GM19468 (cell line): ENCODE measurements around the gene FBXL5.

Experiments
- ATAC-seq: cut with Tn5 transposase; IDR thresholded peaks from one replicate; pipeline ENCODE4 v1.9.1; 2021; ENCODE audit warnings: mild to moderate bottlenecking, moderate library complexity, moderate number of reproducible peaks; ENCODE audit not compliant: unreplicated experiment; ENCODE audit errors: extremely low read depth

The FBXL5 gene

GRCh38 chr4:15655223-15656037 lies at the start of gene FBXL5:
TSS of gene FBXL5 (minus strand) at chr4:15655357. CDS start at chr4:15655287, 70 bp downstream.
- ATAC-seq, result peak; percentile 70

GRCh38 chr4:15704129-15704528 lies 49.0 kb upstream of the FBXL5 start:
- ATAC-seq, result no peak

GRCh38 chr4:15703439-15703838 lies 48.3 kb upstream of the FBXL5 start:
- ATAC-seq, result no peak

GRCh38 chr4:15702941-15703403 lies 47.8 kb upstream of the FBXL5 start, which contains the start of gene BST1:
TSS of gene BST1 (plus strand) at chr4:15703065. CDS start at chr4:15703145, 80 bp downstream.
- peak; percentile 53 for ATAC-seq

- no peak for ATAC-seq
Observed at GRCh38 chr4:15696866-15697265, 41.7 kb upstream of the FBXL5 start.

DNA sequence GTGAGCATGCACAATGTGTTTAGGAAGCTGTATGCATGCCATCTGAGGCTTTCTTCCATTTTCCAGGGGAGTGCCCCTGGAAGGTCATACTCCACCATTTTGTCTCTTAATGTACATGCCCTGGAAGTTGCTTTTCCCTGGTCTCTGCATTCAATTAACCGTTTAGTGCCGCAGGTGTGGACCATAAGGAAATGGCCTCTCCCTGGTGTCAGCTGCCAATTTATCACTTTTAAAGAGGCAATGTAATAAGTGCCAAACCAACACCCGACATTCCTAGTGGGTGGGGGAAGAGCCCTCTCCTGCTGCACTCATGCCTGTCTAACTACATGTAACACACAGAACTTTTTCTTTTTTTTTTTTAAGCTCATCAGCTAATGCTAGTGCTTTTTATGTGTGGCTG lies 40.6 kb upstream of the FBXL5 start:
- ATAC-seq, result no peak

GRCh38 chr4:15695240-15695699 lies 40.1 kb upstream of the FBXL5 start:
- no peak for ATAC-seq

DNA sequence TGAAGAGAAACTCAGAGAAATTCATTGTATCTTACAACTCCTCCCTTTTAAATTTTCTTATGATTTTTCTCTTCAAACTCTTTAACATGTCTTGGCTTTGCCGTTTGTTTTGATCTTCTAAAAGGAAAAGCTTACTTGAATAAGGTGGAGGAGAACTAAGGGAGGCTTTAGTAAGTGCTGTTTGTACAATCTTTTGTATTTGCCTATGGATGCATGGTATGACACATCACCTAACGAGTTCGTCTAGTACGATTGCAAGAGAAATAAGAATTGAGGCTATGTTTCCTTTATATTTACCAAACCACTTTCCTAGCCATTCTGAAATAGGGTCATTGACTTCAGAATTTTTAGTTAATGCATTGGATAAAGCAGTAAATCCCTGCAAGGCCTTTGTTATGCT lies 39.3 kb upstream of the FBXL5 start:
- no peak for ATAC-seq

GRCh38 chr4:15692602-15693001 lies 37.4 kb upstream of the FBXL5 start:
- ATAC-seq, result no peak

- ATAC-seq, result no peak
Observed at GRCh38 chr4:15691346-15692135, 36.4 kb upstream of the FBXL5 start.

GRCh38 chr4:15690020-15690809 lies 35.1 kb upstream of the FBXL5 start:
- ATAC-seq, result no peak

DNA sequence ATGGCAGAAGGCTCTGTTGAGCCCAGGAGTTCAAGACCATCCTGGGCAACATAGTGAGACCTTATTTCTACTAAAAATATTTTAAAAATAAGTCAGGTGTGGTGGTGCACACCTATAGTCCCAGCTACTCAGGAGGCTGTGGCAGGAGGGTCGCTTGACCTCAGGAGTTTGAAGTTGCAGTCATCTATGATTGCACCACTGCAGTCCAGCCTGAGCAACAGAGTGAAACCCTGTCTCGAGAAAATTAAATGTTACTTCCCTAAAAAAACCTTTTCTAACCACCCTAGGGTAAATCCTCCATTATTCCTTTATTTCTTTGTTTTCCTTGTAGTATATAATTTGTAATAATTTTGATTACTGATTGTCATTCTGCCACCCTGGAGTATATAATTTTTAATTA lies 34.4 kb upstream of the FBXL5 start:
- no peak for ATAC-seq

DNA sequence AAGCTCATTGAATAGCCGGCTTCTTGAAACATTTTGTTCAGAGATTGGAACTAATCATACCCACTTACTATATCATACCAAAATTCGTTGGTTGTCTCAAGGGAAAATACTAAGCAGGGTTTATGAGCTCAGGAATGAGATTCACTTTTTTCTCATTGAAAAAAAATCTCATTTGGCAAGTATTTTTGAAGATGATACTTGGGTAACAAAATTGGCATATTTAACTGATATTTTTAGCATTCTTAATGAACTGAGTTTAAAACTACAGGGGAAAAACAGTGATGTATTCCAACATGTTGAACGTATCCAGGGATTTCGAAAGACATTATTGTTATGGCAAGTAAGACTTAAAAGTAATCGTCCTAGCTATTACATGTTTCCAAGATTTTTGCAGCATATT lies 32.9 kb upstream of the FBXL5 start:
- ATAC-seq, result no peak

GRCh38 chr4:15684498-15684897 lies 29.3 kb upstream of the FBXL5 start:
- ATAC-seq, result no peak

DNA sequence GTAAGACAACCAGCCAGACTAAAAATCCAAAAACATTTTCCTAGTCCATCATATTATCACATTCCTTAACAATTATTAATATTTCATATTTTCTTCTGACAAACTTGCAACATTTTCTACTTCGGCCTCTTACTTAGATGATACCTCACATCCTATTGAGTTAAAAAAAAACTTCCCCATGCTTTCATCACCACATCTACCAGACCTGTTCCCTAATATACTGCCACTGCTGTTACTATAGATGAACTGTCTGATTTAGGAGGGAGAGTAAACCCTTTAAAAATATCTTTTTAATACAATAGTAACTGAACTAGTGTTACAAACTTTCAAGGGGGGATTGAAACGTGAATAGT lies 28.0 kb upstream of the FBXL5 start:
- no peak for ATAC-seq

DNA sequence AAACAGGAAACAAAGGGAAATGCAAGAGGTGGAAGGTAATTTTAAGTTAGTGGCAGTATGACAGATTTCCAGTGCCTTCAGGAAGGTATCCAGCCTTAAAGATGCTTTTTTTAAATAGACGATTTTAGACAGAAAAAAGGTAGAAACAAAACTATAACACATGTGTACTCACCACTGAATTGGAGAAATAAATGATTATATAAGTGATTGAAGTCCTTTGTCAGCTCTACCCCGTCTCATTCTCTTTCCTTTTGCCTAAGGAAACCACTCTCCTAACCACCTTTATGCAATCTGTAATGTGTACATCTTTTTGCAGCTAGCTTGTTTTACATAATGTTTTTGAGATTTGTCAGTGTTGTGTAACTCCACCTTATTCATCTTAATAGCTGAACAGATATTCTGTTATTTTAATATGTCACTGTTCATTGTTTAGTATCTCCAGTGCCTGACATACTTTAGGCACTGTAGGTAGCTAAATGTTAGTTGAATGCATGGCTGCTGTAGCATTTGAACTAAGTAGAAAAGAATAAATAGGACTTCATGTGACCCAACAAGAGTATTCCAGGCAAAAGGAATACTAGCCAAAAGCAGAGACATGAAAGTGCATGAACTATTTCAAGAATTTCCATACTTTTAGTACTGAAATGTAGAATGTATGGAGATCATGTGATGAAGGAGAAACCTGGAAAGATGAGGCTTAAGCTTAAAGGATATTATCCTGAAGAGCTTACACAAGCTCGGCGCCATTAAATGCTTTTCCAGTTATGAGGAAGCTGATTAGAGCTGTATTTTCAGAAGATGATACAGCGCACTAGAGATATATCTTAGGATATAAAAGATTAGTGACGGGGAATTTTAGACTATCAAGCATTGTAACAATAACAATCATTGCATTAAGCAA lies 27.3 kb upstream of the FBXL5 start:
- no peak for ATAC-seq

GRCh38 chr4:15681372-15682241 lies 26.4 kb upstream of the FBXL5 start, which contains the start of gene FAM200B:
TSS of gene FAM200B (plus strand) at chr4:15681827. CDS start at chr4:15686978, 5,151 bp downstream.
- peak; percentile 82 for ATAC-seq

DNA sequence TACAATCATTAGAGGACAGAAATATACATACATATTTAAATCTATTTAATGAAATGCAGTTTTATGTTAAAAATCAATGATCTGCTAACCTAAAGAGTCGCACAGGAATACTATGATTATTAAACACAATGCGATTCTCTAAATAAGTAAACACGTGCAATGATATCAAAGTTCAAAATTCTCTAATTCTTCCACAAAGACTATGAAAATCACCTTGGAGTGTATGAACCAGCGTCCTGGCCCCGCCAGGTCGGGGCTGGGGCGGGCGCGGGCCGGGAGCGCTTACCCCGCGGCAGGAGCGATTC lies 25.9 kb upstream of the FBXL5 start:
- no peak for ATAC-seq
